ENCODE measurements around the gene MAP1LC3B.

MAP1LC3B gene

GRCh38 chr16:87425941-87426340 lies 33.8 kb downstream of the MAP1LC3B start:
- no peak for DNase-seq (ENCODE audit: insufficient read length, low spot score)
- no peak for FAIRE-seq

DNA sequence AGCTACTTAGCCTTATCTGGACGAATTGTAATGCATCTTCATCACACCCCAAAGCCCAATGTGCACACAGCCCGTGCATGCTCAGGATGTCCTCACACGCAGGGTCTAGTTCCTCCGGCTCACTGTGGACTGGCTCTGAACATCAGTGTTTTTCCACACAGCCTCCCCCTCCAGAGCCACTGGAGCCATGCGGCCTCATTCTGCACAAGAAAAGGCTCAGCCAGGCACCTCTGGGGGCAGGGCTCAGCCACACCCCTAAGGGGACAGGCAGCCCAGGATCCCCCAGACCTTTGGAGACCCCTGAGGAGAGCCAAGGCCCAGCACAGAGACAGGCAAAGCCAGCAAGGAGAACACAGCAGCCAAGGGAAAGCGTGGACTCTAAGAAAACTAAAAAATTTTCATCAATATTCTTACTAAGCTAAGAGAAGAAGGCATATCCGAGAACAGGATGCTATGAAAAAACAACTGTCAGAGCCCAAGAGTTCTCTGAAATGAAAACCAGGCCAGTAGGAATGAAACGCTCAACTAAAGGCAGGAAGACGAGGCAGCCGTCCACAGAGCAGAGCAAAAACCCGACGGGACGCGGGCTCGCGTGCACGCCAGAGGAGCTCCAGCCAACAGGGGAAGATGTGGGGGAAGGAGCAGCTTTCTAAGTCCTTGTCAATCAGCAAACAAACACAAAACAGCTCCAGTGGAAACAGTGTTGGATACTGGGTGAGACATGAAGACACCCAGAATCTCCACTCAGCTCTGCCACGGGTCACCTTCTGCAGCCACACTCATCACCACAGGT lies 34.5 kb downstream of the MAP1LC3B start:
- no peak for DNase-seq (ENCODE audit: insufficient read length, low spot score)
- no peak for FAIRE-seq

DNA sequence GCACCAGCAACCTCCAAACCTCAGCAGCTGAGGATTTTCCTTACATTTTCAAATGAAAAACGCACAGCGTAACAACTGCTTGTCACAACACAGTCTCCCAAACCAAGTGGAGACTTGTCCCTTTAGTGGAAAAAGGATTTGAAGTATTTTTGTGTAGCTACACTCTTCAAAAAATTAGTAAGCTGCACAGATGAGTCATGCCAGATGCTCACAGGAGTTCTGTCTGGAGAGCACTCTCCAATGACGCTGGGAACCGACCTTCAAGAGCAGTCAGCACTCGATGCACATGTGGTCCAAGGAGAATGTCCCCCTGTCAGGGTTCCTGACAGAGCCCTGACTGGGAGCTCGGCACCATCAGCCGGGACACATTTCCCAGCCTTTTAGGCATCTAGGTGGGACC lies 39.8 kb downstream of the MAP1LC3B start:
- no peak for FAIRE-seq
- peak; percentile 48 for DNase-seq (ENCODE audit: insufficient read length, low spot score)

GRCh38 chr16:87432330-87432915 lies 40.3 kb downstream of the MAP1LC3B start:
- FAIRE-seq = no peak

DNA sequence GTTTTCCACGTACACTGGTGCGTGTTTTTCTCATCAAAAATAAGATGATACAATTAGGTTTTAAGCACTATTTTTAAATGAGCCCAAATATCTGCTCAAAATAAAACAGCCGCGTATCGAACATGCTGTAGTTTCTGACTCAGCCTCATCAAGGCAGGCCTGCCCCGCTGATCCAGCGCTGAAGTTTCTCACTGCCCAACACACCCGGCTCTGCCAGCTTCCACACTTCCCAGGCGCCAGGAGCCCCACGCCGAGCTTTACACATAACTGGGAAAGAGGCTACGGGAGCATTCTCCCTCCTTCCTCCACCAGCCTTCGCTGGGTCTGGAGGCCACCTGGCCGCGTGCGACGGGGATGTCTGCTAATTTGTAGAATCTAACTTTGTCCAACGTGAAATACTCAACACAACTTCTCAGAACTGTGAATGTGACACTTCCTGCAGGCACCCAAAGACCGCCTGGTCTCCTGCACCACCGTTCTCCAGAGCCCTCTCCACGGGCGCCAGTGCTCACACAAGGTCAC lies 42.1 kb downstream of the MAP1LC3B start:
- no peak for FAIRE-seq
- DNase-seq (ENCODE audit: insufficient read length, low spot score) = no peak

More at GRCh38 chr16:87432330-87432915, 40.3 kb downstream of the MAP1LC3B start:
- no peak for DNase-seq (ENCODE audit: insufficient read length, low spot score)

GRCh38 chr16:87435372-87436224 lies 43.5 kb downstream of the MAP1LC3B start:
- FAIRE-seq (peak; percentile 60), DNase-seq (ENCODE audit: insufficient read length, low spot score) (no peak)

GRCh38 chr16:87436225-87437172 lies 44.4 kb downstream of the MAP1LC3B start:
- DNase-seq (ENCODE audit: insufficient read length, low spot score) (peak; percentile 44), FAIRE-seq (peak; percentile 74)

DNA sequence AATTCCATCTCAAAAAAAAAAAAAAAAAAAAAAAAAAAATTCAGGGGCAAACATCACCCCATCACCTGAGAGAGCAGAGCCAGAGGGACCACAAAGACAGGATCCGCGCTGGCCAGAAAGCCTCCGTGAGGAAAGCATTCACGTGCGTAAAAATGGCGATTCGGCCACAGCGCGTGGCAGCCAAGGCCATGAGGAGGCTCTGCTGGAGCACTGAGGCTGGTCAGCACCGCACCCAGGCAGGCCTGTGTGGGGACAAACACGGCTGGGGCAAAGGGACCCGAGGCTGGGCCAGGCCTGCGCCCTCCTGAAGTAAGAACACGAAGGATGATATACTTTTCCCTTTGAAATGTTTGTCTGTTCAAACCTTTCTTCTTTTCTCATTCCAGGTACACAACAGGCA lies 45.2 kb downstream of the MAP1LC3B start:
- DNase-seq (ENCODE audit: insufficient read length, low spot score) (no peak), FAIRE-seq (no peak)

DNA sequence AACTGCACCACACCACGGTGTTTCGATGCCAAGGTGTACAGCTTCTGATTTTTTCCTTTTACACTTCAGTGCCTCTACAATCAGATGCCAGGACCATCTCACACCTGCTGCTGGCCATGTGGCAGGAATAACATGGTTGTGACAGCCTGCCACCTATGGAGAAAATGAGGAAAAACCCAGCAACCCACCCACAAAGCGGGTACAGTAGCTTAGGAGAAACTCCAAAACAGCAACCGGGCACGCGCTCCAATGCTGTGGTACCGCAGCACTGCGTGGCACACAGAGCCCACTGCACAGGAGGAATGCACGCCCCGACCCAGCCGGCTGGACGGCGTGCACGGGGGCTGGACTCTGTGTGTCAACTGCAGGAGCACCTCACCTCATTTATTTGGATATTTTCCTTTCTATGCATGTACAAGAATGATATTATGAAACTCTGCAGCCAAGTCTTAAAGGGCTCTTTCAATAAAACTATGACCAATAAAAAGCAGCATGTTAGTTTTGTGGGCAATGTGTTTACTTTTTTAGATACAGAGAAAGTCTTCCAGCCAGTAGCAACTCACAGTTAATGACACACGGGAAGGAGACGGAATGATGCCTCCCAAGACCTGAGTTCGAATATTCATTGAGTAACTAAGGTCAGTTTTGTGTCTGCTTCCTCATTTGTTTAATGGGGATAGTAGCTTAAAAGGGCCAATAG lies 45.9 kb downstream of the MAP1LC3B start:
- FAIRE-seq = no peak
- no peak for DNase-seq (ENCODE audit: insufficient read length, low spot score)

GRCh38 chr16:87438611-87438985 lies 46.5 kb downstream of the MAP1LC3B start:
- no peak for FAIRE-seq
- DNase-seq (ENCODE audit: insufficient read length, low spot score) = no peak

DNA sequence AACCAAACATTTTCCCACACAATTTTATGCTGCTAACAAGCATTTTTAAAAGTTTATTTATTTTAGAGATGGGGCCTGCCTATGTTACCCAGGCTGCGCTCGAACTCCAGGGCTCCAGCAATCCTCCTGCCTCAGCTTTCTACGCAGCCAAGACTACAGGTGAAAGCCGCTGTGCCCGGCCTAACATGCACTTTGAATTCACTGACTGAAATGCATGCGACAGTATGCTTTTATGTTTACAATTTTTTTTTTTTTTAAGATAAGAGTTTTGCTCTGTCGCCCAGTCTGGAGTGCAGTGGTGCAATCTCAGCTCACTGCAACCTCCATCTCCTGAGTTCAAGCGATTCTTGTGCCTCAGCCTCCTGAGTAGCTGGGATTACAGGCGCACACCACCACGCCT lies 47.8 kb downstream of the MAP1LC3B start:
- FAIRE-seq = no peak

GRCh38 chr16:87441886-87442580 lies 49.9 kb downstream of the MAP1LC3B start:
- DNase-seq (ENCODE audit: insufficient read length, low spot score) (no peak), FAIRE-seq (peak; percentile 4)

More for the DNA sequence above, 47.8 kb downstream of the MAP1LC3B start:
- DNase-seq (ENCODE audit: insufficient read length, low spot score) = no peak

- DNase-seq (ENCODE audit: insufficient read length, low spot score) (no peak), FAIRE-seq (no peak)
Observed at GRCh38 chr16:87442581-87442966, 50.4 kb downstream of the MAP1LC3B start.

- DNase-seq (ENCODE audit: insufficient read length, low spot score) = no peak
- FAIRE-seq = no peak
Observed at GRCh38 chr16:87443016-87443415, 50.9 kb downstream of the MAP1LC3B start.

GRCh38 chr16:87443964-87444363 lies 51.8 kb downstream of the MAP1LC3B start:
- no peak for FAIRE-seq

DNA sequence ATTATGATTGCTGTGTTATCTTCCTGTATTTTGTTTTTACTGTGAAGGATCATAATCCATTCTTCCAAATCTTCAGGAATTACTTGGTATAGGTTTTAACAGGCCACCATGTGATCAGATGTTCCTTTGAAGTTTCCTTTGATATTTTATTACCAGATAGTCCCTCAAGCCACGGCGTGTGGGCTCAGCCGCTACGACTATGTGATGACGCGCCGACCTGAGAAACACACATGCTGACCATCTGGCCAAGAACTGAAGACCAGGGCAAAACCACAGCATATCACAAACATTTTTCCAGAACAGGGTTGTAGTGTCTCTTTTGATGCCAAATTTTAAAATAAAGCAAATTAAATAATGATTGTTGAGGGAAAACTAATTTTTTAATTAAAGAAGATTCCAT lies 53.4 kb downstream of the MAP1LC3B start:
- DNase-seq (ENCODE audit: insufficient read length, low spot score) = no peak
- no peak for FAIRE-seq

More at GRCh38 chr16:87443964-87444363, 51.8 kb downstream of the MAP1LC3B start:
- DNase-seq (ENCODE audit: insufficient read length, low spot score) = no peak

- FAIRE-seq = no peak
Observed at GRCh38 chr16:87446479-87446878, 54.3 kb downstream of the MAP1LC3B start.

GRCh38 chr16:87447323-87447722 lies 55.2 kb downstream of the MAP1LC3B start:
- no peak for DNase-seq (ENCODE audit: insufficient read length, low spot score)
- no peak for FAIRE-seq

More at GRCh38 chr16:87446479-87446878, 54.3 kb downstream of the MAP1LC3B start:
- no peak for DNase-seq (ENCODE audit: insufficient read length, low spot score)

DNA sequence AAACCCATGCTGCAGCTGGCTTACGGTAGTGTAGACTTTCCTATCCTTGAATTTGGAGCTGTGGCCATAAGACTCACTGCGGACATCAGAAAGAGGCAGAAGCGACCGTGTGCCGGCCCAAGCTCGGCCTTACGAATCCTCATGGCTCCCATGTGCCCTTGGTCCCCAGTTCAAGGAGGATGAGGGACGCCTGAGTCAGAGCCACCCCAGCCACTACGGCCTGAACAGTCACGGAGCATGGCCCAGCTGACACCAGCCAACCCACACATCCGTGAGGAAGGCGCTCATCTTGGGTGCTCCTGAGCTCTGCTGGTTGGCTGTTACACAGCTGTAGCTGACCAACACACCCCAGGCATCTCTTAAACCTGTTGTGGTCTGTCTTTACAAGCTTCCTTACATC lies 56.7 kb downstream of the MAP1LC3B start:
- DNase-seq (ENCODE audit: insufficient read length, low spot score) = no peak

More for the DNA sequence above, 56.7 kb downstream of the MAP1LC3B start:
- FAIRE-seq = no peak
